Neuronal stem cell (in vitro differentiated cells): Measurements from ENCODE around the gene ARSK.

Experiments used
- DNase-seq: peaks from one replicate; pipeline ENCODE4 v3.0.0-alpha.2; 2013; ENCODE audit warnings: low spot score
- H2AFZ ChIP-seq: one replicate; pipeline ENCODE4 v1.6.1; 2013; ENCODE audit warnings: mild to moderate bottlenecking, low read length, inconsistent platforms
- H2AK5ac ChIP-seq: 2 replicates; pipeline ENCODE4 v1.6.1; 2013; ENCODE audit warnings: low read depth, mild to moderate bottlenecking, inconsistent platforms, low read length, moderate library complexity, mixed read lengths
- H2BK120ac ChIP-seq: 2 replicates; pipeline ENCODE4 v1.6.1; 2013; ENCODE audit warnings: low read depth, mild to moderate bottlenecking, inconsistent platforms, low read length, moderate library complexity, mixed read lengths
- H2BK12ac ChIP-seq: one replicate; pipeline ENCODE4 v1.6.1; 2013; ENCODE audit warnings: low read length, inconsistent platforms
- H2BK15ac ChIP-seq: 2 replicates; pipeline ENCODE4 v1.6.1; 2013; ENCODE audit warnings: mild to moderate bottlenecking, low read length, inconsistent platforms, mixed read lengths
- H2BK5ac ChIP-seq: one replicate; pipeline ENCODE4 v1.6.1; 2013; ENCODE audit warnings: inconsistent platforms, mild to moderate bottlenecking, low read length, moderate library complexity
- H3K14ac ChIP-seq: one replicate; pipeline ENCODE4 v1.6.1; 2013; ENCODE audit warnings: low read length, inconsistent platforms
- H3K18ac ChIP-seq: 2 replicates; pipeline ENCODE4 v1.6.1; 2013; ENCODE audit warnings: low read length, inconsistent platforms
- H3K23ac ChIP-seq: 2 replicates; pipeline ENCODE4 v1.6.1; 2013; ENCODE audit warnings: low read depth, mild to moderate bottlenecking, mixed read lengths, low read length, inconsistent platforms; ENCODE audit not compliant: poor library complexity
- H3K27ac ChIP-seq: replicated peaks from 3 replicates; pipeline ENCODE4 v1.5.1; 2013; ENCODE audit warnings: low read length, inconsistent platforms
- H3K27me3 ChIP-seq, 3 experiments: 2 replicates each; pipeline ENCODE4 v1.6.1; 2013; ENCODE audit warnings: low read length in 3 of 3, mild to moderate bottlenecking in 2 of 3, inconsistent platforms in 1 of 3, low read depth in 1 of 3, mixed read lengths in 1 of 3, moderate library complexity in 1 of 3; ENCODE audit not compliant: control insufficient read depth in 3 of 3, insufficient read depth in 3 of 3
- H3K36me3 ChIP-seq, 2 donors: replicated peaks in 1 of 2; 2 replicates each; pipeline ENCODE4 v1.6.1; 2013; ENCODE audit warnings: low read length in 2 of 2; ENCODE audit not compliant: control insufficient read depth in 2 of 2, insufficient read depth in 2 of 2
- H3K4ac ChIP-seq: 2 replicates; pipeline ENCODE4 v1.6.1; 2013; ENCODE audit warnings: inconsistent platforms, mild to moderate bottlenecking, low read length, moderate library complexity
- H3K4me1 ChIP-seq, 2 donors: 1 replicate in 1 of 2; 2 replicates in 1 of 2; pipeline ENCODE4 v1.6.1; 2013; ENCODE audit warnings: low read length in 2 of 2, low read depth in 1 of 2; ENCODE audit not compliant: control insufficient read depth in 2 of 2, insufficient read depth in 1 of 2
- H3K4me2 ChIP-seq: one replicate; pipeline ENCODE4 v1.6.1; 2013; ENCODE audit warnings: mild to moderate bottlenecking, low read length, inconsistent platforms; ENCODE audit not compliant: insufficient read depth, poor library complexity, severe bottlenecking
- H3K4me3 ChIP-seq, 2 donors: 2 replicates each; pipeline ENCODE4 v1.5.1; 2013; ENCODE audit warnings: low read length in 2 of 2, mild to moderate bottlenecking in 2 of 2, inconsistent platforms in 1 of 2, moderate library complexity in 1 of 2
- H3K79me1 ChIP-seq: one replicate; pipeline ENCODE4 v1.6.1; 2013; ENCODE audit warnings: low read depth, mild to moderate bottlenecking, inconsistent platforms, low read length, moderate library complexity
- H3K9ac ChIP-seq: one replicate; pipeline ENCODE4 v1.6.1; 2013; ENCODE audit warnings: mild to moderate bottlenecking, low read depth, low read length, inconsistent platforms; ENCODE audit not compliant: poor library complexity
- H3K9me3 ChIP-seq, 2 donors: replicated peaks in 1 of 2; 2 replicates each; pipeline versions ENCODE3 to v1.6.1; 2013; ENCODE audit warnings: low read length in 2 of 2, mild to moderate bottlenecking in 2 of 2, inconsistent platforms in 1 of 2, low read depth in 1 of 2, mixed read lengths in 1 of 2, moderate library complexity in 1 of 2; ENCODE audit not compliant: control insufficient read depth in 2 of 2, insufficient read depth in 1 of 2
- H4K8ac ChIP-seq: one replicate; pipeline ENCODE4 v1.6.1; 2013; ENCODE audit warnings: low read depth, mild to moderate bottlenecking, inconsistent platforms, low read length, moderate library complexity
- H4K91ac ChIP-seq: one replicate; pipeline ENCODE4 v1.6.1; 2013; ENCODE audit warnings: low read length, low read depth, mild to moderate bottlenecking, inconsistent platforms; ENCODE audit not compliant: poor library complexity
- WGBS, 2 donors: extraction: QIAGEN DNeasy Blood & Tissue Kit; methylation state at CpG; one replicate each; pipeline ENCODE4 v1.1.7; 2013; ENCODE audit warnings: missing lambda C conversion rate in 2 of 2, mixed read lengths in 1 of 2; ENCODE audit not compliant: insufficient read length in 2 of 2, insufficient replicate concordance in 1 of 2; ENCODE audit errors: extremely low coverage in 2 of 2; 5-methylcytosine and 5-hydroxymethylcytosine counted together

Gene ARSK

GRCh38 chr5:95610546-95610945, 55.6 kb downstream of the ARSK start:
- Histone ChIP-seq H3K18ac (no peak overlapping the region), H2AK5ac (no peak overlapping the region), H3K4me1 (no peaks in the 10 kb centered on the region), H3K27me3 (no peaks in the 10 kb centered on the region), H2BK120ac (no peak overlapping the region), H3K79me1 (no peaks in the 10 kb centered on the region), H4K91ac (no peak overlapping the region), H2BK12ac (no peak overlapping the region), H2BK15ac (no peak overlapping the region), H3K36me3 (no peaks in the 10 kb centered on the region), H3K23ac (no peak overlapping the region), H3K4me2 (no peak overlapping the region), H3K4me3 (no peak overlapping the region), H2AFZ (no peak overlapping the region), H4K8ac (no peak overlapping the region), H3K9ac (no peak overlapping the region), H3K27ac (no peak overlapping the region), H2BK5ac (no peak overlapping the region), H3K4ac (no peak overlapping the region), H3K9me3 (peaks cover 2 to 3% of the 10 kb centered on the region in 2 donors), H3K14ac (no peak overlapping the region)
- WGBS, 2 donors: no CpG with 5 or more reads among the region's 7 CpGs
- no peak for DNase-seq

GRCh38 chr5:95611396-95611795, 56.5 kb downstream of the ARSK start:
- no peak overlapping the region for H3K18ac ChIP-seq
- H2BK5ac ChIP-seq: no peak overlapping the region
- WGBS, 2 donors: no CpG with 5 or more reads among the region's 3 CpGs
- H3K4me3 ChIP-seq: no peak overlapping the region
- H4K91ac ChIP-seq: no peak overlapping the region
- no peak overlapping the region for H3K14ac ChIP-seq
- no peak for DNase-seq
- H3K79me1 ChIP-seq: no peaks in the 10 kb centered on the region
- H3K23ac ChIP-seq: no peak overlapping the region
- no peak overlapping the region for H3K4me2 ChIP-seq
- no peaks in the 10 kb centered on the region for H3K4me1 ChIP-seq
- no peak overlapping the region for H2AFZ ChIP-seq
- no peak overlapping the region for H2BK15ac ChIP-seq
- H3K4ac ChIP-seq: no peak overlapping the region
- no peak overlapping the region for H4K8ac ChIP-seq
- H3K36me3 ChIP-seq: no peaks in the 10 kb centered on the region
- no peak overlapping the region for H3K9ac ChIP-seq
- peaks cover 2 to 3% of the 10 kb centered on the region in 2 donors for H3K9me3 ChIP-seq
- H2BK120ac ChIP-seq: no peak overlapping the region
- no peak overlapping the region for H3K27ac ChIP-seq
- no peak overlapping the region for H2BK12ac ChIP-seq
- H2AK5ac ChIP-seq: no peak overlapping the region
- H3K27me3 ChIP-seq: no peaks in the 10 kb centered on the region

GRCh38 chr5:95613514-95613913, 58.6 kb downstream of the ARSK start:
- no peak overlapping the region for H3K4ac ChIP-seq
- no peak overlapping the region for H4K8ac ChIP-seq
- H2BK15ac ChIP-seq: no peak overlapping the region
- no peak overlapping the region for H3K14ac ChIP-seq
- no peak overlapping the region for H3K9ac ChIP-seq
- H3K27ac ChIP-seq: no peak overlapping the region
- no peak overlapping the region for H2BK120ac ChIP-seq
- no peak overlapping the region for H3K18ac ChIP-seq
- H2AFZ ChIP-seq: no peak overlapping the region
- H3K27me3 ChIP-seq: peaks cover 0 to 18% (median under 1%) of the 10 kb centered on the region in 3 experiments
- H2BK5ac ChIP-seq: no peak overlapping the region
- no peaks in the 10 kb centered on the region for H3K79me1 ChIP-seq
- H4K91ac ChIP-seq: no peak overlapping the region
- peaks cover 2 to 7% of the 10 kb centered on the region in 2 donors for H3K9me3 ChIP-seq
- H3K4me2 ChIP-seq: no peak overlapping the region
- H2BK12ac ChIP-seq: no peak overlapping the region
- no peak overlapping the region for H3K23ac ChIP-seq
- H3K4me1 ChIP-seq: no peaks in the 10 kb centered on the region
- H3K4me3 ChIP-seq: no peak overlapping the region
- DNase-seq: no peak
- no CpG with 5 or more reads among the region's 1 CpG for WGBS, 2 donors
- no peaks in the 10 kb centered on the region for H3K36me3 ChIP-seq
- H2AK5ac ChIP-seq: no peak overlapping the region

GRCh38 chr5:95615164-95615467, 60.2 kb downstream of the ARSK start:
- whole genome bisulfite sequencing, 2 donors: no CpG with 5 or more reads among the region's 1 CpG
- Histone ChIP-seq H3K27ac (no peak overlapping the region), H3K4me2 (no peak overlapping the region), H3K27me3 (peaks cover 2 to 34% (median 16%) of the 10 kb centered on the region in 3 experiments), H2BK12ac (no peak overlapping the region), H2AFZ (no peak overlapping the region), H3K18ac (no peak overlapping the region), H3K79me1 (no peaks in the 10 kb centered on the region), H2BK15ac (no peak overlapping the region), H4K8ac (no peak overlapping the region), H3K4ac (no peak overlapping the region), H2AK5ac (no peak overlapping the region), H3K36me3 (no peaks in the 10 kb centered on the region), H3K23ac (no peak overlapping the region), H3K14ac (no peak overlapping the region), H4K91ac (no peak overlapping the region), H2BK5ac (no peak overlapping the region), H3K9me3 (peaks cover 2 to 12% of the 10 kb centered on the region in 2 donors), H2BK120ac (no peak overlapping the region), H3K9ac (no peak overlapping the region), H3K4me1 (peaks cover 4 to 5% of the 10 kb centered on the region in 2 donors), H3K4me3 (no peak overlapping the region)
- DNase-seq: no peak
